ENCODE results near the gene KCNQ4.

The KCNQ4 gene

DNA sequence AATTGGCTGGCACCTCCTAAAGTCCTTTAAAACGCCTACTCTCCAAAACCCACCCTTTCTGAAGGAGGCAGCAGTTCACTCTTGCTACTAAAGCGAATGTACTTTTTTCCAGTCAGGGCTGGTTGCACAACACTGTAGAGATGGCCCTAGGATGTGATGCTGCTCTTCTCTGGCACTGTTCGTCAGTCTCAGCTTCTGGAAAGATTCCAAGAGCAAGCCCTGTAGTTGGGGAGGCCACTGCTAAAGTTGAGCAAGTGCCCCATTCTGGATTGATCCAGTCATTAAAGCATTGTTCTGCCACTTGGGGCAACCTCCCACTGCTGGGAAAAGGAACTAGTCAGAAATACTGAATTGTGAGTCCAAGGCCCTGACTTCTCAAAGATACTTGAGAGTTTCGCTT, 28.5 kb upstream of the KCNQ4 start:
- DNase-seq (ENCODE audit: low read depth) = no peak

DNA sequence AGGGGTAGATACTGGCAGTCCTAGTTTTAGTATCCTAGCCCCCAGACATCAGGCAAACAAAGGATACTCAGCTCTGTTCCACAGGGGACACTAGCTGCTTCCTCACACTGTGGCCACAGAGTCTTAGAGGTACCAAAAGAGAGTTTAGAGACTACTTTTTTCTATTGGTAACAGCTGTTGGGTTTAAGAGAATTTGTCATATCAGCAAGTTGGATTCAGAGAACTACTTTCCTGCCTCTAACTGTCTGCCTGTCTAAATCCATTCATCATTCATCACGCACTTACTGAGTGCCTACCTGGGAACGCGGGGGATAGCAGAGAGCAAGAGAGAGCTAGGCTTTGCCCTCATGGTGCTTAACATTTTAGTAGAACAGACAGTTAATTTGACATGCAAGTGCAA, 27.1 kb upstream of the KCNQ4 start:
- no peak for DNase-seq (ENCODE audit: low read depth)

DNA sequence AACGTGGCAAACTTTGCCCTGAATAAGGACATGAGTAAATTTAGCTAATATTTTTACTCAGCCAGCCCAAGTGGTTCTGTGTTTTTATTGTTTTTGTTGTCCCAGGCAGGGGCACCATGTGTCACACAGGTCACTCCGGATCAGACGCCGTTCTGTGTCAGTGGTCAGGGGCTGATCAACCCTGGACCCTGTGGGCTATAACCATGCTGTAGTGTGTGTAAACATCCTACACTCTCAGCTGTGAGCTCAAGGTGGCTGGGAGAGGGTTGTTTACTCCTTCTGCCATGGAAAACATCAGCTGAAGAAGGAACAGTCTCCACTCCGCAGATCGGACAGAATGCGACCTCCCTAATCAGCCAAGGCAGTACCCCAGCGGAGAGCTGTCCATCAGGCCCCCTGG, 26.5 kb upstream of the KCNQ4 start:
- DNase-seq (ENCODE audit: low read depth) = no peak

DNA sequence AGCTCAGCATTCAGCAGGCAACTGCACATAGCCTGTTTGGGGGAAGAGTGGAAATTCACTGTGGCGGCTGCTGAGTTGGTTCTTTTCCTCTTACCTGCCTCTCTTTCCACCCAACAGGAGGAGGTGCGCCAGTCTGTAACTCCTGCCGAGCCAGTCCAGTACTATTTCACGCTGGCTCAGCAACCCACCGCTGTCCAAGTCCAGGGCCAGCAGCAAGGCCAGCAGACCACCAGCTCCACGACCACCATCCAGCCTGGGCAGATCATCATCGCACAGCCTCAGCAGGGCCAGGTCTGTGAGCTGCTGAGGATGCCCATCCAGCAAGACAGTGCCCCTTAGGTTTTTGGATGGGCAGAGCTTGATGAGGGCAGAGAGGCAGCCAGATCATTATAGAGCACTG, 25.6 kb upstream of the KCNQ4 start:
- DNase-seq (ENCODE audit: low read depth) = no peak

DNA sequence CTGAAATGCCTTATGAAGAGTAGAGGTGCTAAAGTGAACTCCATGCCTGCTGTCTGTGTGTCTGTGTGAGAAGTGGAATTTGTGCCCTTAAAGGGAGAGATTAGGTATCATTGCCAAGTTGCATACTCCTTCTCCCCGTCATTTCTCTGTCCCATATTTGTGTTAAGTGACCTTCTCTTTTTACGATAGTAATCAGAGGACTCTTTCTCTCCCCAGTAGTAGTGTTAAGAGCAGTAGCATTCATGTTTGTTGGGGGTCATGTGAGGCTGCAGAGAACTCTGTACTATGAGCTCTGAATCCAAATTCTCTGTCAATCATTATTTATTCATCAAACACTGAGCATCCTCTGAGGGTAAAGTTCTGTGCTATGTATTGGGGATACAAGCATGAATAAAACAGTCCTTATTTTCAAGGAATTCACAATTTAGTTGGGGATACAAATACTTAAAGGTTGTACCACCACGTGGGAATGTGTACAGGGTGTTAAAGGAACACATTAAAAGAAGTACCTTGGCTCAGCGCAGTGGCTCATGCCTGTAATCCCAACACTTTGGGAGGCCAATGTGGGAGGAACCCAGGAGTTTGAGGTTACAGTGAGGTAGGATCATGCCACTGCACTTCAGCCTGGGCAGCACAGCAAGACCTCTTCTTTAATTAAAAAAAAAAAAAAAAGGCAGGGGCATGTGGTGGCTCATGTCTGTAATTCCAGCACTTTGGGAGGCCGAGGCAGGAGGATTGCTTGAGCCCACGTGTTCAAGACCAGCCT, 24.8 kb upstream of the KCNQ4 start:
- no peak for DNase-seq (ENCODE audit: low read depth)

DNA sequence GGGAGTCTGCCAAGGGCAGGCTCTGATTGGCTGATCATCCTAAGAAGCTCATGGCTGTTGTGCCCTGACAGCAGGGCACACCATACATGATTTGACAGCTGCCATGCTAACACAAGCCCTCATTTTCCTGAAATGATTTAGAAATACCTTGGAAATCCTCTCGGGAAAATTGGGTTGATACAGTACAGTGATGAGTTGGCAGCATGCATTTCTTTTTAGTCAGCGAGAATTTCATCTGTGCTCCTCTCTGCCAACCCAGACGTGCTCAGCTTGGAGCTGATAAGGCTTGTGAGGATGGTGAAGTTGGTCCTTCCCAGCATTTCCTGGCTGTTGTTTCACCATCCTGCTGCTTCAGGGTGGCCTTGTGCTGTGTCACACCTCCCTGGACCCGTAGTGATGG, 22.6 kb upstream of the KCNQ4 start:
- no peak for DNase-seq (ENCODE audit: low read depth)

DNA sequence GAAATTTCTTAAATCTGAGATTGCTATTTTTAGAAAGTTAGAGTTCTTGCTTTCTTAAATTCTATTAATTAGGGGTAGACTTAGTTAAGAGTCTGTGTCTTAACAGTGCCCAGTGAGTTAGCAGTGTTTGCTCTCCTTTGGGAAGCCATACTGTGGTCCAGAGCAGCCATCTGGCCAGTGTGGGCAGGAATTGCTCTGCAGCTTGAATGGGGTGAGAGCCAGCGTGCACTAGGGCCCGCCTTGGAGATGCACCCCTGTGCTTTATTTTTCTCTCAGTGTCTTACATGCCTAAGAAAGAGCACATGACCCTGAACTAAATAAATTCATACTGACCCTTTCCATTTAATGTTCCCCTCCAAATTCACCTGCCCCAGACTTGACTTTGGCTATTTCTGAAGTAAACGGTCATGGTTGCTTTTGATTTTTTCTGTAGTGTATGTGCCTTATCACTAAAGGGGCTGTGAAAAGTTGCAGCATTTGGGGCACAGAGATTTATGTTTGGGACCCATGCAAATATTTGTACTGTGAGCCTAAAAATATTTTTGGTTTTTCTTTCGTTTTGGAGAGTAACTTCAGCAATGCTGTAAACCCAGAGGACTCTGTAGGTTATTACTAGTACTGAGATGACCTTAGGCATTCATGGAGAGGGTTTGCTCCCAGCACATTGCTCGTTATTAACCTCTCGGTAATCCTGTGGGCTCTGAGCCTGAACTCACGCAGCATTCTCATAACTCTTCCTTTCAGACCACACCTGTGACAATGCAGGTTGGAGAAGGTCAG, 21.3 kb upstream of the KCNQ4 start:
- DNase-seq (ENCODE audit: low read depth) = no peak

DNA sequence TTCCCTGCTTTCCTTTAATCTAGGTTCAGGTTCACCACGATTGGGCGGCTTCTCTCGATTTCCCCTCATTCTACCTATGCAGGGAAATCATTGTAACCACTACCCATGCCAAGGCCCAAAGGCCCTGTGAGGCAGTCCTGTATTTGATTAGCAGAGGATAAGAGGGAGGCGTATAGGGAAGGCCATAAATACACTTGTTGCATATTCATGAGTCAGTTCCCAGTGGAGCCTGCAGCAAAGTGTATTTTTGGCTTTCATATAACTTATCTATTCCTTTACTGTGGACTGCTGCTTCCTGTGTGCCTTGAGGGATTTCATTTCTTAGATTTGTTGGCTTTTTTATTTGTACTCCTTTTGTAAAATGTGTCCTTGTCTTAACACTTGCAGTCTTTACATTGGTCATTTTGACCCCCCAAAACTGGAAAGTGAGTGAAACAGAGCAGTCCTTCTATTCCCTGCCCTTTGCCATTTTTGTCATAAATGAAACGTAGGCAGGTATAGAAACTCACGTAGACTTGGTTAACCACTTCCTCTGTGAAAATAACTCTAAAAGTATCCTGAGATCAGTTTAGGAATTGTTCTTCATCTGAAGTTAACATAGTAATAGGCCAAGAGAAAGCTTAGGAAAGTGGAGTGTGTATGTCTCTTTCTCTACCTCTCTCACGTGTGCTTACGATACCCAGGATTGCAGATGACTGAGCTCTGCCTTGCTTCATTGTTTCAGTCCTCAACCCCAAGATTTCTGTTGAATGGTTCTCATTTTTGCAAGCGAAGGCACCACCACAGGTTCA, 19.6 kb upstream of the KCNQ4 start:
- DNase-seq (ENCODE audit: low read depth) = no peak

DNA sequence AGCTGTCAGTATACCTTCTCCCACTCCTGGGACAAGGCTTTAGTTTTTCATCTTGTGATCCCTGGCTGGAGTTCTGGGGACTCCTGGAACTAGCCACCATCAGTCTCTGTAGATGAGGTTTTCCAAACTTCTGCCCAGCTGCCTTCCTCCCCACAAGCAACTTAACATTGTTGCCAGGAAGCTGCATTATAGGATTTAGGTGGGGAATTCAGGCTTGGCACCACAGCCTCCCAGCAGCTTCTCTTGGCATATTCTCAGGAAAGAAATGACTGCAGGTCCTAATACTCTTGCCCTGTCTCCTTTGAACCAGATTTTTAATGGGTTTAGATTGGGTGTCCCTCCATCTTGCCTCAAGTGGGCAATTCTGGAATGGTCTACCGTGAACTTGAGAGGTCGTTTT, 18.6 kb upstream of the KCNQ4 start:
- no peak for DNase-seq (ENCODE audit: low read depth)

DNA sequence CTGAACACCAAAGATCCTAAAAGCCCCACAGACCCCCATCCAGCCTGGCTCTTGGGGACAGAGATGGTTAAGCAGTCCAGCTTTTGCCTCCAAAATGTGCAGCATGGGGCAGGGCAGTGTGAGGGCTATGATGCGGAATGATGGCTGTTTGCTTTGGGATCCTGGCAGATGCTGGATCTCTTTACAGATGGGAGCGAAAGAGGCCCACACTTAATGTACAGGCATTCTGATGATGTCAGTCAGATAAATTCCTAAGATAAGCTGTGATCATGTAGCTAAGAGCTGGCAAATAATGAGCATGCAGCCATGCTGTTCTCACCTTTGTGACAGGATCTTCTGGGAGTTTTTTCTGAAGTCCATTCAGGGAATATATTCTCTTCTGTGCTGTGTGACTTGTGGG, 17.6 kb upstream of the KCNQ4 start:
- no peak for DNase-seq (ENCODE audit: low read depth)

DNA sequence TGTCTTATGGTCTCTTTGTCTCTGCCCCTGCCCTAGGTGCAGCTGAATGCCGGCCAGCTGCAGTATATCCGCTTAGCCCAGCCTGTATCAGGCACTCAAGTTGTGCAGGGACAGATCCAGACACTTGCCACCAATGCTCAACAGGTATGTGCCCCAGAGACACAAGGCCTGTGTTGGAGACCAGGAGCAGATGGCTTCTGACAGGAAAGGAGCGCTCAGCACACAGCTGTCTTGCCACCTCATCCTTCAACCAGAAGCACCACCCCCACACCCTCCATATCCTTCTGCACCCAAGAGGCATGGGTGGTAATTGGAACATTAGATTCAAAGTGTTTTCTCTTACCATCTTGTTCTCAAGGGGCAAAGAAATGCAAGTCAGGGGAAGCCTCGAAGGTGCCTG, 17.0 kb upstream of the KCNQ4 start:
- DNase-seq (ENCODE audit: low read depth) = no peak

DNA sequence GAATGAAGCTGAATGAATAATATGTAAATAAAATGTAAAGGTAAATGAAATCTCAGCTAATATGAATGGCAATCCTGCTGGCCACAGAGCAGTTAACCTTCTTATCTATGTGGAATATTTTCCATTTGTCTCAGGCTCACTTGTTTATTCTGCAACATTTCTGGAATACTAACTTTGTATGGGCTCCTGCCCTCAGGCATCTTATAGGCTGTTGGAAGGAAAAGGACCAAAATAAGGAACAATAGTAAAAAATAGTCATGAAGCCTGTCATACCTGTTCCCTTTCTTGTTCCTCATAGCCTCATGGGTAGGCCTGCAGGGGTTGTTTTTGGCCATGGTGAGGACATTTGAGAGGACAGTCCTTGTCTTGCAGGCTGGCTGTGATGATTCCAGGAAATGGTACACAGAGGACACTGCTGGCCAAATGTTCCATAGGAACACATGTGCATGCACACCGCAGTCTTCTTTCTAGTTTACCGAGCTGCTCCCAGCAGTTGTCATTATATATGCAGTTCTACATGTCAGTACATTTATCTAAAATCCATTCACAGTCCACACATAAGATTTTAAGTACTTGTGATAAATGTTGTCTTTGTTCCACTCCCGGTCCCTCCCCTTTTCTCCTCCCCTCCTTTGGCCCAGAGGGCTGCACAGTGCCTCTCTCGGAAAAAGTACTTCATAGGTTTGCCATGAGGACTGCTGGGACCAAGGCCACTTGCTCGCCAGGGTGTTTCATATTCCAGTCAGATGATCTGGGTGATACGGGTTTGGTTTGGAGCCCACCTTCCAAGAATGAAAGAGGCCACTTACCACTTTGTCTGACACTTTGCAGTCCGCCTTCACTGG, 15.2 kb upstream of the KCNQ4 start:
- DNase-seq (ENCODE audit: low read depth) = no peak

DNA sequence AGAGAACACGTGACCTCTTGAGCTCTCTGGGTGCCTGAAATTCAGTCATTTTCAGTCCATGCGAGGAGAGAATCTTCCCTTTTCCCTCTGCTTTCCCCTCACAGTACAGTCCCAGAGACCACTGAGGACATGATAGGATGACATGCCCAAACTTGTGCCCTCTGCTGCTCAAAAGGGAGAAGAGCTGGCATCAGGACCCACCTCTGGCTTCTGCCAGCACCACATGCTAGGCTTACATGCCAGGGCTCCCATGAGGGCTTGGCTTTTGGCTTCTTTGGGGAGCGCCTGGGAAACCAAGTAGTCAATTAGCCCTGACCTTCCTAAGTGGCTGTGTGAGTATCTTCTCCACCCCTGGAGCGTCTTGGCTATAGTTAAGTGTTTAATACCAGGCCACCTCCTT, 13.8 kb upstream of the KCNQ4 start:
- DNase-seq (ENCODE audit: low read depth) = no peak

DNA sequence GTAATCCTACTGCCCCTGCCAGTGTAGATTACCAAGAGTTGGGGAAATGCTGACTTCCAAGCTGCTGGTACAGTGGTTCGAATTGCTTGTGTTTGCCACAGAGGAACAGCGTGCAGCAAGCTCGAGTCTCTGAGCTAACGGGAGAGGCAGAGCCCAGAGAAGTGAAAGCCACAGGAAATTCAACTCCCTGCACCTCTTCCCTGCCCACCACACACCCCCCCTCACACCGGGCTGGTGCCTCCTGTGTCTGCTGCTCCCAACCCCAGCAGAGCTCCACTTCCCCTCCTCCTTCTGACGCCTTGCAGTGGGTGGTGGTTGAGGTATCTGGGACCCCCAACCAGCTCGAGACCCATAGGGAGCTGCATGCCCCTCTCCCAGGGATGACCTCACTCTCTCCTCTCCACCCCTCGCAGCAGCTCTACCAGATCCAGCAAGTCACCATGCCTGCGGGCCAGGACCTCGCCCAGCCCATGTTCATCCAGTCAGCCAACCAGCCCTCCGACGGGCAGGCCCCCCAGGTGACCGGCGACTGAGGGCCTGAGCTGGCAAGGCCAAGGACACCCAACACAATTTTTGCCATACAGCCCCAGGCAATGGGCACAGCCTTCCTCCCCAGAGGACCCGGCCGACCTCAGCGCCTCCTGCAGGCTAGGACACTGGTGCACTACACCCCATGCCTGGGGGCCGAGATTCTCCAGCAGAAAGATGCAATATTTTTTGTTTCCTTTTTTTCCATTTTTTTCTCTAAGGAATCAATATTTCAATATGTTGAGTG, 13.1 kb upstream of the KCNQ4 start:
- no peak for DNase-seq (ENCODE audit: low read depth)

DNA sequence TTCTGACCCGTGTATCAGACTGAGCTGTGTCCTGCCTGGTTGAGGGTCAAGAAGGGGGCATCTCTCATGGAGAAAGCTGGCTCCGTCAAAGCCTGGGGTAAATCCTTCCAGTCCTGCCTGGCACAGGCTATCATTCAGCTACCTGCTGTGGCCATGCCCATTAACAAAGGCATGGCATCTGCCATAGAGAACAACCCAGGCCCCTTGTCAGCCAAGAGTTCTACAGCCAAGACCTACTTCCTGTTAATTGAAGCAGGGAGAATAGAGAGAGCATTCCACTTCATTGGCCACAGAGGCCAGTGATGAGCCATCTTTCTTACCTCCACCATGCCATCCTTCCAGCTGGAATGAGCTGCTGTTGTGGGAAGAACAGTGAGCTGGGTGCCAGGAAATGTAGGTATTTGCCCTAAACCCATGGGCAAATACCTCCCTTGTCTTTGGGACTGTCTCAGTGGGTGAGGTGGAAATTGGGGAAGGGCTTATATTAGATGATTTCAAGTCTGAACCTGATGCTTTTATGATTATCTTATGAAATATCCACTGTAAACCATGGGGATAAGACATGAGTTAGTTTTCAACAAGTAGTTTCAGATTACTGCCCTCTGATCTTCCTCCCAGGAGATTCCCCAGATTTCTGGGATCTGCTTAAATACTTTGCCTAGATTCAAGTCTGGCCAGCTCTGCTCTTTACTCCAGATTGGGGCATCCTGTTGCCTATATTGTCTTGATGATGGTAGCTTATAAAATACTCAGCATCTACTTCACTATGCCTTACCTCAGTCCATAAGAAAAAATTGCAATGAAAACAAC, 11.2 kb upstream of the KCNQ4 start:
- DNase-seq (ENCODE audit: low read depth) = no peak

DNA sequence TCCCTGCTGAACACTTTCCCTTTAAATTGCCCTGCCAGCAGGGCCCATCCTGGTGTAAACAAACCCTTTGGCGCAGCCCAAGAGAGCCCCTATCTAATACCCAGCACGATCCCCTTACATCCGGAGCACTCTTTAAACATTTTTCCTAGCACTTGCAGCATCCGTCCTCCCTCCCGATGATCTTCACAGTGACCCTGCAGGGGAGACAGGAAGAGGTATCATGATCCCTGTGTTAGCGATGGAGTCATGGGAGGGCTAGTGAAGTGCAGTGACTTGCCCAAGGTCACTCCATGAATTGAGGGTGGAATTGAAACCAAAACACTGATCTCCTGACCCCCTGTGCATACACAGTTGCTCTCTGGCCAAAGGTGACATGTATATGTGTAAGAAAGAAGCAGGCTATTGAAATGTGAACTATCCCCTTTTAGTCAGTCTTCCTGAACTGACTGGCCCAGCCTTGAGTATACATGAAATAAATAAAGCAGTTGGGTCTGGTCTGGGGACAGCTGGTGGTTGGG, 9.8 kb upstream of the KCNQ4 start:
- no peak for DNase-seq (ENCODE audit: low read depth)

DNA sequence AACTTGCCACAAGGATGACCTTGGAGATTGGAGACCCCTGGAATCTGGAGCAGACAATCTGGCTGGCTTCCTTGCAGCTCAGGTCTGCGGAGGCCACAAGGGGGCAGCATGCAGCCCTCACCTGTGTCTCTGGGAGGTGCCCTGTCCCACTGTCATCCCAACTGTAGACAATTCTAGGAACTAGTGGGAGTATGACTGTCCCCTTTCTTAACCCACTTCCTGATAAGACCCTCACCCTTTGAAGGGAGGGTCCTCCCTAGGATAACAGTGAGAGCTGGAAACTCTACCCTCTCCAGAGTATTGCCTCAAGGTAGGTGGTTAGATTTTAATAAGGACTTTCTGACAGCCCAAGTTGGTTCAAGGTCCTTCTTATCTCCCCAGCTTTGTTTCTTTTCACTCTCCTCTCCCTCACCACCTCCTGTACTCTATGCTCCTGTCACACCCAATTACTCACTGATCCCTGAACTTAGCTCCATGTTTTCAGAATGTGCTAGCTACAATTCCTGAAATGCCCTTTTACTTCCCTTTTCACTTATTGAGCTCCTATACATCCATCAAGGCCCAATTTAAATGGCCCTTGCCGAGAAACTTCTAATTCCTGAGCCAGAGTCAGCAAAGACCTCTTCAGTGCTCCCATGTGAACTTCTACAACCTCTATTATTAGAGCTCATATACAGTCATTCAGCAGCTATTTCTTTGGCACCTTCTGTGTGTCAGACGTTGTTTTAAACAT, 9.2 kb upstream of the KCNQ4 start:
- no peak for DNase-seq (ENCODE audit: low read depth)

DNA sequence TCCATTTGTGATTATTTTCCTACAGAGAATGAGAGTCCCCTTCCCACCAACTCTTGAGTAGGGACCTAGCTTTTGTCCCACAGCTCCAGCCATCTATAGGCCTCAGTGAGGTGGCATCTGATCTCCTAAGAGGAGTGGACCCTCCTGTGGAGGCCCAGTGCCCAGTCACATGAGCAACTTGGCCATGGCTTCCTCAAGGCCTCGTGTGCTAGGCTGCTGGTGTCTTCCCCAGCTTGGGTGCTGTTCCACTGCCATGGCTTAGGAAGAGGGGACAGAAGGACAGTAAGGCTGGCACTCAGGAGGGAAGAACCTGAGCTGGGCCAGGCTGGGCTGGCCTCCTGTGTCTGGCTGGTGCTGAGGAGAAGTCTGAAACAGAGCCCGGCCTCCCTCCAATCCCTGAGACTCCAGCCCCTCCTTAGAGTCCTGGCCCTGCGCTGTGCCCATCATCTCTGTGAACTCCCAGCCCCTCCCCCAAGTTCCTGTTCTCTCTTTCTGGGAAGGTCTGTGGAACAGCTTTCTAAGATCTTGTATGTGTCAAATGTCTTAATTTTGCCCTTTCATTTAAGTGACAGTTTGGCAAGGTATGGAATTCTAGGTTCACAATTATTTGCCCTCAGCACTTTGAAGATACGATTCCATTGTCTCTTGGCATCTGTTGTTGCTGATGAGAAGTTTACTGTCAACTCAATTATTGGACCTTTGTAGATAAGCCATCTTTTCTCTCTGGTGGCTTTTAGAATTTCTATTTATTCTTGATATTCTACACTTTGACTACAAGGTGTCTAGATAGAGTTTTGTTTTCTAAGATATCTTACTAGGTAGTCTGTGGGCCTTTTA, 7.1 kb upstream of the KCNQ4 start:
- DNase-seq (ENCODE audit: low read depth) = no peak
